RWPE2 (cell line): Measurements from ENCODE around the gene PPP1R2.

Experiments used
- ATAC-seq: fragments of 200-7000 bp; cut with Tn5 transposase; 3 replicates; pipeline ENCODE4 v1.9.1; 2021; ENCODE audit warnings: low read depth
- DNase-seq: peaks from one replicate; pipeline ENCODE4 v3.0.0-alpha.2; 2020; ENCODE audit warnings: low spot score
- H3K27ac ChIP-seq: fragments of 450-650 bp; 2 replicates; pipeline ENCODE4 v1.5.1; 2017; ENCODE audit warnings: mild to moderate bottlenecking; ENCODE audit not compliant: poor library complexity, severe bottlenecking
- H3K27me3 ChIP-seq: fragments of 250-450 bp; sonication (Bioruptor Pico); 2 replicates; pipeline ENCODE4 v1.5.1; 2021; ENCODE audit warnings: mild to moderate bottlenecking, moderate library complexity; ENCODE audit not compliant: insufficient read depth, poor library complexity, severe bottlenecking
- H3K36me3 ChIP-seq: fragments of 250-450 bp; sonication (Bioruptor Pico); 2 replicates; pipeline ENCODE4 v1.5.1; 2020; ENCODE audit warnings: low read depth, mild to moderate bottlenecking, moderate library complexity
- H3K4me1 ChIP-seq: fragments of 250-450 bp; sonication (Bioruptor Pico); 2 replicates; pipeline ENCODE4 v1.5.1; 2021; ENCODE audit warnings: mild to moderate bottlenecking, moderate library complexity; ENCODE audit not compliant: insufficient read depth, poor library complexity, severe bottlenecking
- H3K4me3 ChIP-seq: fragments of 250-450 bp; sonication (Bioruptor Pico); 2 replicates; pipeline ENCODE4 v1.5.1; 2021; ENCODE audit warnings: mild to moderate bottlenecking, moderate library complexity; ENCODE audit not compliant: severe bottlenecking
- H3K9me3 ChIP-seq: fragments of 250-450 bp; sonication (Bioruptor Pico); 2 replicates; pipeline ENCODE4 v1.5.1; 2021; ENCODE audit warnings: mild to moderate bottlenecking, moderate library complexity; ENCODE audit not compliant: severe bottlenecking
- TF ChIP-seq, protein P1 (sequence below): fragments of 450-650 bp; IDR thresholded peaks from one replicate; pipeline ENCODE4 v1.5.1; 2017; ENCODE audit warnings: mild to moderate bottlenecking, moderate library complexity; ENCODE audit not compliant: poor library complexity, severe bottlenecking

Gene PPP1R2

DNA sequence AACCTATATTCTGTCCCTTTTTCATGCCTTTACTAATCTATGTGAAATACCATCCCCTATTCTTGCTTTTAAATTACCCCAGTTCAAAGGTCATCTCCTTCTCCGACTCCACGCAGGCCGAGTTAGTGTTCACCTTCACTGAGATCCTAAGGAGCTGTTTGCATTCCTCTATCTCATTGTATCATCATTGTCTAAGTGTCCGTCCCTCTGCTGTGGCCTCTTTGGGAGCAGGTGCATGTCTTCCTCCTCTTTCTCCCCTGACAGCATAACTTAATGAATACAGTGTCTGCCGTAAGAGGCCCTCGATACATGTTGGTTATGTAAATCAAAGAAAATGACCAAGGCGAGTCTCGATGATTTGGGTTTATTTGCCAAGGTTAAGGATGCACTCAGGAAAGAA, 4.9 kb upstream of the PPP1R2 start:
- DNase-seq (no peak), ATAC-seq (no peak)
- TF ChIP-seq, protein P1, sequence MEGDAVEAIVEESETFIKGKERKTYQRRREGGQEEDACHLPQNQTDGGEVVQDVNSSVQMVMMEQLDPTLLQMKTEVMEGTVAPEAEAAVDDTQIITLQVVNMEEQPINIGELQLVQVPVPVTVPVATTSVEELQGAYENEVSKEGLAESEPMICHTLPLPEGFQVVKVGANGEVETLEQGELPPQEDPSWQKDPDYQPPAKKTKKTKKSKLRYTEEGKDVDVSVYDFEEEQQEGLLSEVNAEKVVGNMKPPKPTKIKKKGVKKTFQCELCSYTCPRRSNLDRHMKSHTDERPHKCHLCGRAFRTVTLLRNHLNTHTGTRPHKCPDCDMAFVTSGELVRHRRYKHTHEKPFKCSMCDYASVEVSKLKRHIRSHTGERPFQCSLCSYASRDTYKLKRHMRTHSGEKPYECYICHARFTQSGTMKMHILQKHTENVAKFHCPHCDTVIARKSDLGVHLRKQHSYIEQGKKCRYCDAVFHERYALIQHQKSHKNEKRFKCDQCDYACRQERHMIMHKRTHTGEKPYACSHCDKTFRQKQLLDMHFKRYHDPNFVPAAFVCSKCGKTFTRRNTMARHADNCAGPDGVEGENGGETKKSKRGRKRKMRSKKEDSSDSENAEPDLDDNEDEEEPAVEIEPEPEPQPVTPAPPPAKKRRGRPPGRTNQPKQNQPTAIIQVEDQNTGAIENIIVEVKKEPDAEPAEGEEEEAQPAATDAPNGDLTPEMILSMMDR, result no peak

DNA sequence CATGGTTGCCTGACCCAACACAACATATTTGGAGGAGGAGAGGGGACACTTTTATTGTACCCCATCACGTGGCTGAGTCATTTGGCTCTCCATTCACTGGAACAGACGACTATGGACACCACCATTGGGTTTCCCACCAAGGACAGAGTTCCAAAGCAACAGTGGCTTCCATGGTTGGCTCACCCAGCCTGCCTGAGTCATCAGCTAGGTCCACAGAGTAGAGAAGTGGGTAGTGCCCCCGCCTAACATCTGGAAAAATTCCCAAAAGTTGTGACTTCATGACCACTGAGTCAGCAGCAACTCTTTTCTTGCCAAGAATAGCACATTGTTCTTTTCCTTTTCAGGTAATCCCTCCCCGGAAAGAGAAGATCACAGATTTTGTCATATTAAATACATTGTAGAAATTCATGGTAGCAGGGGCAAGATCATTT, 3.0 kb upstream of the PPP1R2 start:
- Histone ChIP-seq H3K4me3 (no peak overlapping the region), H3K27me3 (no peaks in the 10 kb centered on the region), H3K4me1 (peaks cover 15% of the 10 kb centered on the region), H3K9me3 (no peaks in the 10 kb centered on the region), H3K27ac (peak overlapping the region; percentile 46), H3K36me3 (no peaks in the 10 kb centered on the region)
- TF ChIP-seq, protein P1, result no peak
- peak; percentile 68 for ATAC-seq
- peak; percentile 85 for DNase-seq

More for the DNA sequence above, 4.9 kb upstream of the PPP1R2 start:
- Histone ChIP-seq H3K4me1 (peaks cover 15% of the 10 kb centered on the region), H3K4me3 (no peak overlapping the region), H3K27ac (no peak overlapping the region), H3K36me3 (no peaks in the 10 kb centered on the region), H3K27me3 (no peaks in the 10 kb centered on the region), H3K9me3 (no peaks in the 10 kb centered on the region)

DNA sequence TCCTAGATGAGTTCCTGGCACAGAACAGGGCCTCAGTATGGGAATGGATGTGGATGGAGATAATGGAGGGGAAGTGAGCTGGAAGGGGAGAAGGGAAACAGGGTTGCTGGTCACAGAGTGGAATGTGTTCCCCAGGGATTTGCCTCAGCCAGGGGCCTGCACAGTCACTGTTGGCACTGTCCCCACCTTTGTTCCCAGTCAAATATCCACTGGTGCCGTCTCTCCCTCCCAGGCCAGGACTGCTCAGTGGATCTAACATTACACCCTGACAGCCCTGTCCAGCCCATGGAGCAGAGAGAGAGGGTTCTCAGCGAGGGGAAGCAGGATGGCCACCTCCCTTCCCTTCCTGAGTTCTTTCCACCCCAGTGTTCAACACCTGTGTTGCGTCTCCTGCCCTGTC, 1.5 kb upstream of the PPP1R2 start:
- ATAC-seq (no peak), DNase-seq (no peak)
- H3K9me3 ChIP-seq, result no peaks in the 10 kb centered on the region
- TF ChIP-seq, protein P1, result no peak
- H3K4me1 ChIP-seq, result peaks cover 15% of the 10 kb centered on the region
- no peak overlapping the region for H3K27ac ChIP-seq
- no peak overlapping the region for H3K4me3 ChIP-seq
- H3K27me3 ChIP-seq, result no peaks in the 10 kb centered on the region
- 0 out of 2 replicates have a peak, but pooled peaks cover 4% of the 10 kb centered on the region for H3K36me3 ChIP-seq

DNA sequence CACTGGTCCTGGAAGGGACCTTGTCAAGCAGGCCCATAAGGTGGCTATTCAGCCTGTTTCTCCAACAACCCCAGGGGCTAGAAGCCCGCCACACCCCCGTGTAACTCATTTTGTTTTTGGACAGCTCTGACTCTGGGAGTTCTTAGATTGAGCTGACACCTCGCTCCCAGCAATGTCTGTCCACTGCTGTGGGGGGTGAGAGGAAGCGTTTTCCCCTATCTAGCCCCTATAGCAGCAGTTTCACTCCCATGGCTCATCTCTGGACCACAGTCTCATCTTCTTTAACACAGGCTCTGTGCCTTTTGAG, 1.1 kb upstream of the PPP1R2 start:
- ATAC-seq (no peak), DNase-seq (no peak)
- no peaks in the 10 kb centered on the region for H3K27me3 ChIP-seq
- H3K36me3 ChIP-seq, result 0 out of 2 replicates have a peak, but pooled peaks cover 4% of the 10 kb centered on the region
- no peak overlapping the region for H3K4me3 ChIP-seq
- TF ChIP-seq, protein P1, result no peak
- H3K9me3 ChIP-seq, result no peaks in the 10 kb centered on the region
- H3K27ac ChIP-seq, result no peak overlapping the region
- peaks cover 15% of the 10 kb centered on the region for H3K4me1 ChIP-seq

DNA sequence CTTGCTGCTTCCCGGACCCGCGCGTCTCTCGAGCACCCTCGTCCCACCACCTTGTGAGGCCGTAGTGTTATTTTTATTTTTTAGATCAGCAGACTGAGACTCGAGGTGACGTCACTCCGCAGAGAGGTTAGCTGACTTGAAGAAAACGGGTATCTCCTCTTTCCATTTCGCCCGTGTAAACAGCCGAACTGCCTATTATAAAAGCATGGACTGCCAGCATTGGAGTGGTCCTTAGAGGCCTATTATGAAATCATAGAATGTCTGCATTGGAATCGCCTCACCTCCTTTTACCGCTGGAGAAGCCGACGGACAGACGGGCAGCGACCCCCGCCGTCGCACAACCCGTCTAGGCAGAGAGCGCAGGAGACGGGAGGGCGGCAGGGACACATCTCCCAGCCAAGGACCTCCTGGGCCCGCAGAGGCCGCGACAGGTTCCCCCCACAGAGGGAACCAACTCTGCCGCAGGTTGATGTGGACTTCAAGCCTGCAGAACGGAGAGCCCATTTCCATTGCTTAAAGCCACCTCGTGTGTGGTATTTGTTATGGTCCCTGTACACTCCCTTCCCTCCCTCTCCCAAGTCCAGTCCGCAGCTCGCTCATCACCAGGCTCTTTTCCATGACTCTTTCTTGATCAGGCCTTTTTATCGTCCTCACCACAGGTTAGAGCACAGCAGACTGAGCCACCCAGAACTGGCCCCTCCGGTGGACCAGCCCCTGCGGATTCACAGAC, 540 bp upstream of the PPP1R2 start:
- Histone ChIP-seq H3K27ac (no peak overlapping the region), H3K27me3 (no peaks in the 10 kb centered on the region), H3K4me3 (peak overlapping the region; percentile 97), H3K36me3 (0 out of 2 replicates have a peak, but pooled peaks cover 4% of the 10 kb centered on the region), H3K9me3 (no peaks in the 10 kb centered on the region), H3K4me1 (peaks cover 15% of the 10 kb centered on the region)
- DNase-seq, result no peak
- ATAC-seq, result no peak; the same call in 2 of the 3 replicates
- TF ChIP-seq, protein P1, result no peak
